HL-60 (cell line): ENCODE data around the gene NFYC.

ENCODE experiments used
- DNase-seq, 2 experiments: peaks; one replicate each; pipeline ENCODE4 v3.0.0-alpha.2; 2010 to 2020; ENCODE audit warnings: low read depth in 1 of 2, low spot score in 1 of 2
- H3K27ac ChIP-seq: fragments of 250-450 bp; sonication (Bioruptor Pico); replicated peaks from 2 replicates; pipeline ENCODE4 v1.5.1; 2020; ENCODE audit warnings: mild to moderate bottlenecking, moderate library complexity
- H3K27me3 ChIP-seq: fragments of 250-450 bp; sonication (Bioruptor Pico); 2 replicates; pipeline ENCODE4 v1.5.1; 2021; ENCODE audit warnings: mild to moderate bottlenecking, moderate library complexity; ENCODE audit not compliant: insufficient read depth, poor library complexity, severe bottlenecking
- H3K4me3 ChIP-seq: replicated peaks from 2 replicates; pipeline ENCODE4 v1.5.1; 2011; ENCODE audit warnings: mild to moderate bottlenecking, control low read depth, low read length; ENCODE audit not compliant: insufficient read depth
- GABPA ChIP-seq: IDR thresholded peaks from 2 replicates; pipeline ENCODE4 v1.6.1; 2012; ENCODE audit warnings: low read depth
- POLR2AphosphoS5 ChIP-seq: IDR thresholded peaks from 2 replicates; pipeline ENCODE4 v1.6.1; 2012; ENCODE audit warnings: low read depth
- SPI1 ChIP-seq: IDR thresholded peaks from 2 replicates; pipeline ENCODE4 v1.6.1; 2012; ENCODE audit warnings: low read depth, mild to moderate bottlenecking, borderline replicate concordance
- TF ChIP-seq, protein P1 (sequence below): IDR thresholded peaks from one replicate; pipeline ENCODE4 v1.5.1; 2011; ENCODE audit warnings: low read length, control low read depth, inconsistent platforms; ENCODE audit not compliant: insufficient read depth
- TF ChIP-seq, protein P2 (sequence below): IDR thresholded peaks from 2 replicates; pipeline ENCODE4 v1.6.1; 2012; ENCODE audit warnings: low read depth; ENCODE audit not compliant: insufficient replicate concordance

NFYC gene

DNA sequence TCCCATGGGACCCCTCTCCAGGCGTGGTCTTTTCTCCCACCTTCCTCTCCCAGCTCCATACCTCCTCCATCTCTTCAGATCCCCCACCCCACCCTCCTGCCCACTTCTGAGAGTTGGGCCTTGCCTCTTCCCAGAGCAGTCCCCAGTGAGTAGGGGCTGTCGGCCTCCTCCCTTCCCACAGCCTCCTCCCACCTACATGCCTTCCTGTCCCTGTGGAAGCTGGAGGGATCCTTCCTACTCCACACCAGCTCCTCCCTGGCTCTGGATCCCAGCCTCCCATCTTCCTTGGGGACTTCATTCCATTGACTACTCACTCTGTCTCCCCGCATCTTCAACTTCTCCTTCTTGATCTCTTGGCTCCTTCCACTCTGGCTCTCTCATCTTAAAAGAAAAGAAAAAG lies 116.9 kb downstream of the NFYC start:
- TF ChIP-seq, protein P1, sequence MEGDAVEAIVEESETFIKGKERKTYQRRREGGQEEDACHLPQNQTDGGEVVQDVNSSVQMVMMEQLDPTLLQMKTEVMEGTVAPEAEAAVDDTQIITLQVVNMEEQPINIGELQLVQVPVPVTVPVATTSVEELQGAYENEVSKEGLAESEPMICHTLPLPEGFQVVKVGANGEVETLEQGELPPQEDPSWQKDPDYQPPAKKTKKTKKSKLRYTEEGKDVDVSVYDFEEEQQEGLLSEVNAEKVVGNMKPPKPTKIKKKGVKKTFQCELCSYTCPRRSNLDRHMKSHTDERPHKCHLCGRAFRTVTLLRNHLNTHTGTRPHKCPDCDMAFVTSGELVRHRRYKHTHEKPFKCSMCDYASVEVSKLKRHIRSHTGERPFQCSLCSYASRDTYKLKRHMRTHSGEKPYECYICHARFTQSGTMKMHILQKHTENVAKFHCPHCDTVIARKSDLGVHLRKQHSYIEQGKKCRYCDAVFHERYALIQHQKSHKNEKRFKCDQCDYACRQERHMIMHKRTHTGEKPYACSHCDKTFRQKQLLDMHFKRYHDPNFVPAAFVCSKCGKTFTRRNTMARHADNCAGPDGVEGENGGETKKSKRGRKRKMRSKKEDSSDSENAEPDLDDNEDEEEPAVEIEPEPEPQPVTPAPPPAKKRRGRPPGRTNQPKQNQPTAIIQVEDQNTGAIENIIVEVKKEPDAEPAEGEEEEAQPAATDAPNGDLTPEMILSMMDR: no peak
- TF ChIP-seq, protein P2, sequence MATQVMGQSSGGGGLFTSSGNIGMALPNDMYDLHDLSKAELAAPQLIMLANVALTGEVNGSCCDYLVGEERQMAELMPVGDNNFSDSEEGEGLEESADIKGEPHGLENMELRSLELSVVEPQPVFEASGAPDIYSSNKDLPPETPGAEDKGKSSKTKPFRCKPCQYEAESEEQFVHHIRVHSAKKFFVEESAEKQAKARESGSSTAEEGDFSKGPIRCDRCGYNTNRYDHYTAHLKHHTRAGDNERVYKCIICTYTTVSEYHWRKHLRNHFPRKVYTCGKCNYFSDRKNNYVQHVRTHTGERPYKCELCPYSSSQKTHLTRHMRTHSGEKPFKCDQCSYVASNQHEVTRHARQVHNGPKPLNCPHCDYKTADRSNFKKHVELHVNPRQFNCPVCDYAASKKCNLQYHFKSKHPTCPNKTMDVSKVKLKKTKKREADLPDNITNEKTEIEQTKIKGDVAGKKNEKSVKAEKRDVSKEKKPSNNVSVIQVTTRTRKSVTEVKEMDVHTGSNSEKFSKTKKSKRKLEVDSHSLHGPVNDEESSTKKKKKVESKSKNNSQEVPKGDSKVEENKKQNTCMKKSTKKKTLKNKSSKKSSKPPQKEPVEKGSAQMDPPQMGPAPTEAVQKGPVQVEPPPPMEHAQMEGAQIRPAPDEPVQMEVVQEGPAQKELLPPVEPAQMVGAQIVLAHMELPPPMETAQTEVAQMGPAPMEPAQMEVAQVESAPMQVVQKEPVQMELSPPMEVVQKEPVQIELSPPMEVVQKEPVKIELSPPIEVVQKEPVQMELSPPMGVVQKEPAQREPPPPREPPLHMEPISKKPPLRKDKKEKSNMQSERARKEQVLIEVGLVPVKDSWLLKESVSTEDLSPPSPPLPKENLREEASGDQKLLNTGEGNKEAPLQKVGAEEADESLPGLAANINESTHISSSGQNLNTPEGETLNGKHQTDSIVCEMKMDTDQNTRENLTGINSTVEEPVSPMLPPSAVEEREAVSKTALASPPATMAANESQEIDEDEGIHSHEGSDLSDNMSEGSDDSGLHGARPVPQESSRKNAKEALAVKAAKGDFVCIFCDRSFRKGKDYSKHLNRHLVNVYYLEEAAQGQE: no peak
- TF ChIP-seq GABPA (no peak), POLR2AphosphoS5 (no peak), SPI1 (no peak)
- no peak for DNase-seq
- Histone ChIP-seq H3K27ac (no peak overlapping the region), H3K4me3 (no peak overlapping the region), H3K27me3 (no peaks in the 10 kb centered on the region)

DNA sequence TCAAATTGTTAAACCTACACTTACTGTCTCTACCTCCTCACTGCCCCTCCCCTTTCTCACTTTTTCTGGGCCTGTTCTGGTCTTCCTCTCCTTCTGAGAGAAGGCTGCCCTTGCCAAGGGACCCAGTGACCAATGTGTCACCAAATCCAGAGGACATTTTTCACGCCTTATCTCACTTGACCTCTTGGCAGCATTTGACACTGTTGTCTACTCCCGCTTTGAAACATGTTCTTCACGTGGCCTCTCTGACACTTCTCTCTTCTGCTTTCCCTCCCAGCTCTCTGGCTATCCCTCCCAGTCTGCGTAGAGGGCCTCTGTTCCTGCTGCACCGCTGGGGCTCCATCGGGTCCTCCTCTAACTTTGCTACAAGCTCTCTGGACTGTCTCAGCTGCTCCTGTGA lies 117.4 kb downstream of the NFYC start:
- Histone ChIP-seq H3K27me3 (no peaks in the 10 kb centered on the region), H3K27ac (no peak overlapping the region), H3K4me3 (no peak overlapping the region)
- TF ChIP-seq POLR2AphosphoS5 (no peak), GABPA (no peak), SPI1 (no peak)
- TF ChIP-seq, protein P2: no peak
- TF ChIP-seq, protein P1: no peak
- DNase-seq: no peak

DNA sequence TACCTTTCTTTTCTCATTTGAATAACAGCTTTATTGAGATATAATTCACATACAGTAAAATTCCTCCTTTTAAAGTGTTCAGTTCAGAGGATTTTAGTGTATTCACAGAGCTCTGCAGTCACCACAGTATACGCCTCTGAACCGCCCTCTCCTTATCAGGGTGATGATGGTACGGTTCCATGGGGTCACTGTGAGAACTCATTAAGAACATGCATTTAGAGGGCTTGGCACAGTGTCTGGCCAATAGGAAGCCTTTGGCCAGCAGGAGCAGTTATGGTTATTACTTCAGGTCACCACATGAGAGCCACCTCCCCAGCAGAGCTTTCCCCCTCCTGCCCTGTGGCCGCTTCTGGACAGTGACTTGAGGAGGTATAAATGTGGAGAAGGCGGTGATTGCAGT lies 119.4 kb downstream of the NFYC start:
- TF ChIP-seq, protein P2: no peak
- TF ChIP-seq SPI1 (no peak), POLR2AphosphoS5 (no peak), GABPA (no peak)
- TF ChIP-seq, protein P1: no peak
- no peak for DNase-seq
- Histone ChIP-seq H3K4me3 (no peak overlapping the region), H3K27ac (no peak overlapping the region), H3K27me3 (no peaks in the 10 kb centered on the region)
